ENCODE measurements around the gene CASP10. TPM values are rescaled to one million over a fixed set of nuclear protein-coding genes. Genes with fewer than 3 reads are reported as not detected.

Gene CASP10
- polyA plus RNA-seq, 1 of the 3 experiments (the other 2 are of a cell fraction), result 0.12 TPM

DNA sequence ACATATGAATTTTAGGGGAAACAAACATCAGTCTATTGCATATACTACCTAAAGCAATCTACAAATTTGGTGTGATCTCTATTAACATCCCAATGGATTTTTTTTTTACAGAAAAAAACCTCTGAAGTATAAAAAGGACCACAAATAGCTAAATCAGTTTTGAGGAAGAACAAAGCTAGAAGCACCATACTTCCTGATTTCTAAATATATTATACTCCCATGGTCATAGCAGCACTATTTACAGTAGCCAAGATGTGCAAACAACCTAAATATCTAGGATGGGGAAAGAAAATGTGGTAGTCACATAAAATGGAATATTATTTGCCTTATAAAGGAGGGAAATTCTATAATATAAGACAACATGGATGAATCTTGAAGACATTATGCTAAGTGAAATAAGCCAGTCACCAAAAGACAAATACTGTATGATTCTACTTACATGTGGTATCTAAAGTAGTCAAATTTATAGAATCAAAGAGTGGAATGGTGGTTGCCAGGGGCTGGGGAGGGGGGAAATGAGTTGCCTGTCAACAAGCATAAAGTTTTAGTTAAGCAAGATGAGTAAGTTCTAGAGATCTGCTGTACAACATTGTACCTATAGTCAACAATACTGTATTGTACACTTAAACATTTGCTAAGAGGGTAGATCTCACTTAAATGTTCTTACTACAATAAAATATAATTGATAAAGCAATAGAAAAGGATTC is 59.8 kb downstream of the CASP10 start:
- H3K9ac ChIP-seq, result no peak overlapping the region
- H3K79me2 ChIP-seq (ENCODE audit: insufficient read depth), result no peaks in the 10 kb centered on the region
- no peaks in the 10 kb centered on the region for H4K20me1 ChIP-seq (ENCODE audit: insufficient read depth)
- 0 out of 2 replicates have a peak, but pooled peaks cover 8% of the 10 kb centered on the region for H3K9me3 ChIP-seq
- H3K36me3 ChIP-seq (replicated peaks in 1 of 2; ENCODE audit: control insufficient read depth in 1 of 2, insufficient read depth in 2 of 2, low read length in 1 of 2), result no peaks in the 10 kb centered on the region
- H3K27me3 ChIP-seq (ENCODE audit: insufficient read depth), result no peaks in the 10 kb centered on the region
- H2AFZ ChIP-seq (ENCODE audit: low read depth), result no peak overlapping the region
- H3K9me2 ChIP-seq, result no peaks in the 10 kb centered on the region
- H3K27ac ChIP-seq (ENCODE audit: low read depth in 2 of 2, low read length in 1 of 2), result no peak overlapping the region
- ChIA-PET POLR2A (no interaction called here), CTCF (interaction anchor here (3.5 kb wide), 1 partner anchor 10 kb away, joined by 10 read pairs; no protein-coding TSS in a partner anchor)
- TF ChIP-seq EP300 (IDR thresholded peaks at IDR 0.05; ENCODE audit: borderline replicate concordance in 1 of 2, low read depth in 1 of 2, low read length in 1 of 2) (no peak), IRF3 (IDR thresholded peaks at IDR 0.05; ENCODE audit: low read depth, low read length) (no peak), NFIC (IDR thresholded peaks at IDR 0.05; ENCODE audit: borderline replicate concordance) (no peak), RCOR1 (IDR thresholded peaks at IDR 0.05; ENCODE audit: low read length) (no peak), JUND (IDR thresholded peaks at IDR 0.05) (no peak), GABPA (IDR thresholded peaks at IDR 0.05; ENCODE audit: low read depth) (no peak), ZBTB33 (IDR thresholded peaks at IDR 0.05; ENCODE audit: borderline replicate concordance, low read depth) (no peak), SMC3 (IDR thresholded peaks at IDR 0.05; ENCODE audit: low read depth, low read length) (no peak), CHD2 (IDR thresholded peaks at IDR 0.05; ENCODE audit: low read length, partially characterized antibody) (no peak), YY1 (IDR thresholded peaks at IDR 0.05; ENCODE audit: low read depth) (no peak), TAF1 (IDR thresholded peaks at IDR 0.05; ENCODE audit: borderline replicate concordance, low read depth, low read length) (no peak), MEF2A (IDR thresholded peaks at IDR 0.05; ENCODE audit: borderline replicate concordance, low read depth) (no peak), FOSL2 (IDR thresholded peaks at IDR 0.05; ENCODE audit: borderline replicate concordance, low read depth) (no peak), TEAD4 (IDR thresholded peaks at IDR 0.05; ENCODE audit: borderline replicate concordance, insufficient read depth) (no peak), RAD21 (IDR thresholded peaks at IDR 0.05; ENCODE audit: low read length) (no peak), REST (IDR thresholded peaks at IDR 0.05; ENCODE audit: low read depth, low read length) (no peak), ELF1 (IDR thresholded peaks at IDR 0.05) (no peak), NRF1 (IDR thresholded peaks at IDR 0.05; ENCODE audit: low read depth, low read length) (no peak)
- TF ChIP-seq, protein P1, sequence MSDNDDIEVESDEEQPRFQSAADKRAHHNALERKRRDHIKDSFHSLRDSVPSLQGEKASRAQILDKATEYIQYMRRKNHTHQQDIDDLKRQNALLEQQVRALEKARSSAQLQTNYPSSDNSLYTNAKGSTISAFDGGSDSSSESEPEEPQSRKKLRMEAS (IDR thresholded peaks at IDR 0.05; ENCODE audit: low read depth), result no peak
- TF ChIP-seq, protein P2, sequence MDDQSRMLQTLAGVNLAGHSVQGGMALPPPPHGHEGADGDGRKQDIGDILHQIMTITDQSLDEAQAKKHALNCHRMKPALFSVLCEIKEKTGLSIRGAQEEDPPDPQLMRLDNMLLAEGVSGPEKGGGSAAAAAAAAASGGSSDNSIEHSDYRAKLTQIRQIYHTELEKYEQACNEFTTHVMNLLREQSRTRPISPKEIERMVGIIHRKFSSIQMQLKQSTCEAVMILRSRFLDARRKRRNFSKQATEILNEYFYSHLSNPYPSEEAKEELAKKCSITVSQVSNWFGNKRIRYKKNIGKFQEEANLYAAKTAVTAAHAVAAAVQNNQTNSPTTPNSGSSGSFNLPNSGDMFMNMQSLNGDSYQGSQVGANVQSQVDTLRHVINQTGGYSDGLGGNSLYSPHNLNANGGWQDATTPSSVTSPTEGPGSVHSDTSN (IDR thresholded peaks at IDR 0.05), result no peak
- H3K4me3 ChIP-seq (ENCODE audit: low read depth in 2 of 2, low read length in 1 of 2), result no peak overlapping the region
- no peak for DNase-seq
- H3K4me2 ChIP-seq, result no peak overlapping the region
- no peaks in the 10 kb centered on the region; a peak in 1 of 4 replicates for H3K4me1 ChIP-seq (ENCODE audit: control insufficient read depth in 1 of 2, insufficient read depth in 2 of 2, low read depth in 1 of 2, low read length in 1 of 2)
- H3F3A ChIP-seq (replicated peaks; ENCODE audit: insufficient read depth), result no peaks in the 10 kb centered on the region

All from SK-N-SH (cell line).